ENCODE results near the gene C20orf173.

DNA sequence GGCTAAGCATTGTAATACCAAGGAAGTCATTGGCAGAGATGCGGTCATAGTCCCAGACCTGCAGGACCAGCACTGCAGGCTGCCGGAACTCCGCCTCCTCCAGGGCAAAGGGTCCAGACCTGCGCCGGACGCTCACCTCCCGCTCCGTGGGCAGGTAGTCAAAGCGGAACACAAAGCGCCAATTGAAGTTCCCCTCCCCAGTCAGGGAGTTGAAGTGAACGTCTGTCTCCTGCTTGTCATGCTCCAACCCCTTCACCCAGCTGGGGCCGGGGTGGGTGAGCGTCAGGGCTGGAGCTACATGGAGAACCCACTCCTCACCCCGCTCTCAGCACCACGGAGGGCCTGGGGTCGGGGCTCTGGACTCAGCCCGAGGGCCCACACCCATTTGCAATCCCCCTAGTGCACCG is 30.7 kb upstream of the C20orf173 start:
- TF ChIP-seq, protein P1, sequence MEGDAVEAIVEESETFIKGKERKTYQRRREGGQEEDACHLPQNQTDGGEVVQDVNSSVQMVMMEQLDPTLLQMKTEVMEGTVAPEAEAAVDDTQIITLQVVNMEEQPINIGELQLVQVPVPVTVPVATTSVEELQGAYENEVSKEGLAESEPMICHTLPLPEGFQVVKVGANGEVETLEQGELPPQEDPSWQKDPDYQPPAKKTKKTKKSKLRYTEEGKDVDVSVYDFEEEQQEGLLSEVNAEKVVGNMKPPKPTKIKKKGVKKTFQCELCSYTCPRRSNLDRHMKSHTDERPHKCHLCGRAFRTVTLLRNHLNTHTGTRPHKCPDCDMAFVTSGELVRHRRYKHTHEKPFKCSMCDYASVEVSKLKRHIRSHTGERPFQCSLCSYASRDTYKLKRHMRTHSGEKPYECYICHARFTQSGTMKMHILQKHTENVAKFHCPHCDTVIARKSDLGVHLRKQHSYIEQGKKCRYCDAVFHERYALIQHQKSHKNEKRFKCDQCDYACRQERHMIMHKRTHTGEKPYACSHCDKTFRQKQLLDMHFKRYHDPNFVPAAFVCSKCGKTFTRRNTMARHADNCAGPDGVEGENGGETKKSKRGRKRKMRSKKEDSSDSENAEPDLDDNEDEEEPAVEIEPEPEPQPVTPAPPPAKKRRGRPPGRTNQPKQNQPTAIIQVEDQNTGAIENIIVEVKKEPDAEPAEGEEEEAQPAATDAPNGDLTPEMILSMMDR (IDR thresholded peaks at IDR 0.05; ENCODE audit: borderline replicate concordance, extremely low read depth, low read length, poor library complexity, severe bottlenecking), result no peak
- TF ChIP-seq EZH2 (IDR thresholded peaks at IDR 0.05; ENCODE audit: borderline replicate concordance, low read depth, low read length, severe bottlenecking), result no peak
